ENCODE data around the gene MIEF2.

The MIEF2 gene

DNA sequence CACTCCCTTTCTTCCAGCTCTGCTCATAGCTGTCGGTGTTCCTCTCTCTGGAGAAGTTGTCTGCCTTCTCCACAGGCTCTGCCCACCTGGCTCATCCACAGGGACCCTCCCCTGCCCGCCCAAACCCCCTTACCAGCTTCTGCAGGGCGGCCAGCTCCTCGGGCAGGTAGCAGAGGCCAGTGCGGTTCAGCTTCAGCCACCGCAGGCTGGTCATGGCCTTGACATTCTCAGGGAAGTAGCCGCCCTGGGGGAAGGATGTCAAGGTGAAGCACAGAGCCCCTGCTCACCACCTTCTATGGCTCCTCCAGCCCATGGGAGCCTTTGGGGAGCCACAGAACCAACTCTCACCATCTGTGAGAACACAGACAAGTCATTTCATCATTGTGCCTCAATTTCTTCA, 3.7 kb upstream of the MIEF2 start:
- DNase-seq (ENCODE audit: low read depth) = no peak

DNA sequence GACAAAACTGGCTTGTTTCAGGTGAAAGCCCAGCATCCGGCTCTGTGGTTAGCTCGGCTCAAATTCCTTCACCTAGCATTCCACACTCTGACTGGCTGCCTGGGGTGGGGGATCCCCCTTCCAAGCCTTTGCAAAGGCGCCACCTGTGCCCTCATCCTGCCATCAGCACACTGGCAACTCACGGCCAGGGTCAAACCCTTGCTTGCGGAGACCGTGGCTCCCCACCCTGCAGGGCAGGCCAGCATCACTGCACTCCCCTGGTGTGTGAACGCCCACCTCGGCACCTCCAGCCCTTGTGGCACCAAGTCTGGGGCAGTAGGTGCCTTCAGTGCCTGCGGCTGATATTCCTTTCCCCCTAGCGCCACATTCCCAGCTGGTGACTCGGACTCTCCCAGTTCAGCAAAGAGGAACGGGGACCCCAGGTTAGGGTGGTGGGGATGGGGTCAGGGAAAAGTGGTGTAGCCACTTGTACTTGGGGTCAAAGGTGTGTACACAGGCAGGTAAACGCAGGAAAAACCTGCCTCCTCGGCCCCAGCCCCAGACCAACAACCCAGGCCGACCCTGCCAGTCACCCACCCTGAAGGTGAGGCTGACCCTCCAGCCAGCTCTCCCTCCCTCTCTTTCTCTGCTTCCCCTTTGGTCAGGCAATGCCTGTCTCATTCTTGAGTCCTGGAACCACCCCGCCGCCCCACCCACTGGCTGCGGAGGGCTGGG, 3.0 kb upstream of the MIEF2 start:
- DNase-seq (ENCODE audit: low read depth) = peak; percentile 70

DNA sequence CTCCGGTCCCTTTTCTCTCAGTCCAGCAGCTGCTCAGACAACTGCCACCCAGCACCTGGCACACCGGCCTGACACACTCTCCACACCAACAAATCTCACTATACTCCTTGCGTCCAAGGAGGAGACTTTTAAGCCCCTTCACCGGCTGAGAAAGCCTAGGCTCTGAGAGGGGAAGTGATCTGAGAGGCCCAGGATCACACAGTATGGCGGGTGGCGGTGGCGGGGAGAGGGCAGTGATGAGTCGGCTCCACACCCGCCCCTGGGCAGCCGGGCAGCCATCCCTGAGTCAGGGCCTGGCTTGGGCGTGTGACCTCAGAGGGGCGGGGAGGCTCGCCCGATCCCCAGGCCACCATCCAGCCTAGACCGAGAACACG, 2.5 kb upstream of the MIEF2 start:
- peak; percentile 85 for DNase-seq (ENCODE audit: low read depth)

DNA sequence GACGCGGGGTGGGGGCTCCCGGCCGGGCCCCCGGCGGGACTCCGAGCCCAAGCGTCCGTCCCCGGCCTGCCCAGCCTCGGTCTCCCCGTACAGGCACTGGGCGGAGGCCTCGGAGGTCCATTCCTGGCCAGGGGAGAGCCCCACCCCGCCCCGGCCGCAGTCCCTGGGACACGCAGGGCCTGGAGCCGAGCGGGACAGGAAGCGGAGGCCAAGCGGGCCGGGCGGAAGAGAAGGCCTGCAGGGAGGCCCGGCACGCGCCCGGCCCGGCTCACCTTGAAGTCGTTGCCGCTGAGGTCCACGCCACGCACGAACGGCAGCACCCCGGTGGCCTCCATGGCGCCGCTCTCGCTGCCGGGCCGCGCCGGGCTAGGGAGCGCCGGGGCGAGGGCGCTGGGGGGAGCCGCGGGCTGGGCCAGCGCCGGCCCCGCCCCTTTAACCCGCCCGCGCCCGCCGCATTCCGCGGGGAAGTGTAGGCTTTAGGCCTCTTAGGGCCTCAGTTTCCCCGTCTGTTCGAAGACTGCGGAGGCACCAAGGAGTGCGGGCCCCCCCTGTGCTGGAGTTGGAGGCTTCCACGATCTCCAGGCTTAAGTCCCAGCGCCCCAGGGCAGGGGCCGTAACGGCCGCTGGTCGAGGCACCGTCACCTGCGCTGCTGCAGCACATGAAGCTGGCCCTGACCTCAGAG, 2.0 kb upstream of the MIEF2 start, which contains the start of gene FLII:
Gene FLII (minus strand): TSS at position 383 of the 683 bp plus-strand sequence. CDS start 48 bp downstream, at position 335.
- no peak for DNase-seq (ENCODE audit: low read depth)

DNA sequence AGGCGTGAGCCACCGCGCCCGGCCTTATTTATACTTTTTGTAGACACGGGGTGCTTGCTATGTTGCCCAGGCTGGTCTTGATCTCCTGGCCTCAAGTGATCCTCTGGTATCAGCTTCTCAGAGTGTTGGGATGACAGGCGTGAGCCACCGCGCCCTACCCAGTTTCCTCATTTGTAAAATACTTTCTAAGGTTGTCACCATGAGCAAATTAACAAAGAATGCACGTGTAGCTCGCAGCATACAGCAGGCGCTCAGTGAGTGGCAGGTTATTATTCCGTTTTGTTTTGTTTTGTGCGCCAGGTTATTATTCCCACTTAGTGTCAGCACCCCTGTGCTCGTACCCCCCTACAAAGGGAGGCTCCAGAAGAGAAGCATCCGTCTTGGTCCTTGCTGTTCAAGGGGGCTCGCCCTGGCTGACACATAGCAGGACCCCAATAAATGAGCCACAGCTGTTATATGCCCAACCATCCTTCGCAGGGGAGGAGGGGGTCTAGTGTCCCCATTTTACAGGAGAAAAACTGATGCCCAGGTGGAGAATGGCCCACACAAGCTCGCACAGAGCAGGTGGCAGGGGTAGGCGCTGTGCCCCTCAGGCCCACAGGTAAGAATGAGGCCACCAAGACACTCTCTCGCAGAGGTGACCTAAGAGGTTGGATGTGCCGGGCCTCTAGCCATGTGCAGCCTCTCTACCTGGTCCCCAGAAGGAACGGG, 686 bp upstream of the MIEF2 start:
- DNase-seq (ENCODE audit: low read depth) = peak; percentile 76

DNA sequence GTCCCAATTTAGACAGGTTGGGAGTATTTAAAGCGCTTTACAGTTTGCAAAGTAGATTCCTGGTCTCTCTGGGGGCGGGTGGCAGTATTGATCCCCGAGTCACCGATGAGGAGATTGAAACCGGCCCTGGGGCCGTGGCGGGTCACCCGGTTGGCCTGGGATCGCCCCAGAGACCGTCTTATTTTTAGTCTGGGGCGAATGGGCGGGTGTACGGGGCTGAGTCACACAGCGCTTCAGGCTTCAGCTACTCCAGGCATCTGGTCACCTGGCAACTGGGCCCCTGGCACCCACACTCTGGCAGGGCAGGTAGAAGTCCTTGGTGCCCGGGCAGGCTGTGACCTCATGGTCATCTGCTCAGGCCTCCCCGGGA, 669 bp downstream of the MIEF2 start:
- DNase-seq (ENCODE audit: low read depth) = peak; percentile 71

DNA sequence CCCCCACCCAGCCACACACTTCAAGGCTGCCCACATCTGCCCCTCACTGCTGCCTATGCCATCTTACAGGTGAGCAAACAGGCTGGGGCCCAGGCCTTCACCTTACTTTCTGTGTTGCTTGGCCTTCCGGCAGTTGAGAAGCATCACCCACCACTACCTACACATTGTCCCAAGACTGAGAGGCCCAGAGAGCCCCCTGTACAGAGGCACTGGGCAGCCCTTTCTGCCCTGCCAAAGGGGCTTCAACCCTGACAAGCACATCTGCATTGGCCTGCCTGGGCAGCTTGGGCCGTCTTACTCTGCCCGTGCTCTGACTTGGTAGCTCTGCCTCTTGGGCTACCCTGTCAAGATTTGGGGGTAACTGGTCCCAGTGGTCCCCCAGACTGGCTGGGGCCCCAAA, 1.2 kb downstream of the MIEF2 start:
- DNase-seq (ENCODE audit: low read depth) = no peak

DNA sequence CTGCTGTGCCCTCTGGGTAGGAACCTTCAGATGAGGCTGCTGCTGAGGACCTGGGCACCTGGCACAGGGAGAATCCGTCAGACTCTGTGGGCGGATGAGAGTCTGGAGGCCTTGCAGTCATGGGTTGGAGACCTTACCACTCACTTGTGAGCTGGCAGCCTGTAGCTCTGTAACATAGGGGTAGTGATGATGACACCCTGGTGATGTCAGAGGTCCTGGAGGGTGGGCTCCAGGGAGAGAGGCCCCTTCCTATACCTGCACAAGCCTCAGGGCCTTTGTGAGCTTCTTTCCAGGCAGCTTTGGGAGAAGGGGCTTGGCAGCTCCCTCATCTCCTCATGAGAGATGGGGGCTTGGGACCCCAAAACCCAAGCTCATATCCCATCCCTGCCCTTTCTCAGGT, 1.6 kb downstream of the MIEF2 start:
- DNase-seq (ENCODE audit: low read depth) = no peak

DNA sequence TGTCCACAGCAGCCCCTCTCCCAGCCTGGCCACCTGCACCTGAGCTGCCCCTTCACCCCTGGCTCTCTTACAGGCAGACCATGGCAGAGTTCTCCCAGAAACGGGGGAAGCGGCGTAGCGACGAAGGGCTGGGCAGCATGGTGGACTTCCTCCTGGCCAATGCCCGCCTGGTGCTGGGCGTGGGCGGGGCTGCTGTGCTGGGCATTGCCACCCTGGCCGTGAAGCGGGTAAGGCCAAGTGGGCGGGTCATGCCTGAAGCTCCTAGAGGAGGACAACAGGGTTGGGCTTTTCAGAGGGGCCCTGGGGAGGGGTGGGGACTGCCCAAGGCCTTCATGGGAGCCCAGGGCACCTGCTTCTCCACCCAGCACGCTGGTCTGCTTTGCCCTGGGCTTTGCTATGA, 2.2 kb downstream of the MIEF2 start:
- DNase-seq (ENCODE audit: low read depth) = no peak

DNA sequence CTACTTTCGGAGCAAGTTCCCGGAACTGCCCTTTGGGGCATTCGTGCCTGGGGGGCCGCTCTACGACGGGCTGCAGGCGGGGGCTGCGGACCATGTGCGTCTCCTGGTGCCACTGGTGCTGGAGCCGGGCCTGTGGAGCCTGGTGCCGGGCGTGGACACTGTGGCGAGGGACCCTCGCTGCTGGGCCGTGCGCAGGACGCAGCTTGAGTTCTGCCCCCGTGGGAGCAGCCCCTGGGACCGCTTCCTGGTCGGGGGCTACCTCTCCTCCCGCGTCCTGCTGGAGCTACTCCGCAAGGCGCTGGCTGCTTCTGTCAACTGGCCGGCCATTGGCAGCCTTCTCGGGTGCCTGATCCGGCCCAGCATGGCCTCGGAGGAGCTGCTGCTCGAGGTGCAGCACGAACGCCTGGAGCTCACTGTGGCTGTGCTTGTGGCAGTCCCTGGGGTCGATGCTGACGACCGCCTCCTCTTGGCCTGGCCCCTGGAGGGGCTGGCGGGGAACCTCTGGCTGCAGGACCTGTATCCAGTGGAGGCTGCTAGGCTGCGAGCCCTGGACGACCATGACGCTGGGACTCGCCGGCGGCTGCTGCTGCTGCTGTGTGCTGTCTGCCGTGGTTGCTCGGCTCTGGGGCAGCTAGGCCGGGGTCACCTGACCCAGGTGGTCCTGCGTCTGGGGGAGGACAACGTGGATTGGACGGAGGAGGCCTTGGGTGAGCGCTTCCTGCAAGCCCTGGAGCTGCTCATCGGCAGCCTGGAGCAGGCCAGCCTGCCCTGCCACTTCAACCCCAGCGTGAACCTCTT, 3.6 kb downstream of the MIEF2 start:
- no peak for DNase-seq (ENCODE audit: low read depth)

DNA sequence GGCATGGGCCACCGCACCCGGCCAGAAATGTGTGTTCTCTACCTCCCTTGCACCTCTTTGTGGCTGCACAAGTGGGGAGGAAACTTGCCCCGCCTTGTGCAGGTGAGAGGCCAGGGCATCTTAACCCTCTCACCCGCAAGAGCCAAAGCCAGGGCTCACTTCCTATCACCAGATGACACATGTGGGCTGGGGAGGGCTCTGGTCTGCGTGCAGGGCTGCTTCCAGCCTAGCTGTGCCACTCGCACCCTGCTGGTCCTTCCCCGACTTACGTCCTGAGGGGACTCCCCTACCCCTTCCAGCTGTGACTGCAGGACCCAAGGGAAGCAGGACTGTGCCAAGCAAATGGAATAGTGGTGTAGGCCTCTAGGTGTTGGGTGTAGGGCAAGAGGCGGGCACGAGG, 6.9 kb downstream of the MIEF2 start:
- DNase-seq (ENCODE audit: low read depth) = no peak

DNA sequence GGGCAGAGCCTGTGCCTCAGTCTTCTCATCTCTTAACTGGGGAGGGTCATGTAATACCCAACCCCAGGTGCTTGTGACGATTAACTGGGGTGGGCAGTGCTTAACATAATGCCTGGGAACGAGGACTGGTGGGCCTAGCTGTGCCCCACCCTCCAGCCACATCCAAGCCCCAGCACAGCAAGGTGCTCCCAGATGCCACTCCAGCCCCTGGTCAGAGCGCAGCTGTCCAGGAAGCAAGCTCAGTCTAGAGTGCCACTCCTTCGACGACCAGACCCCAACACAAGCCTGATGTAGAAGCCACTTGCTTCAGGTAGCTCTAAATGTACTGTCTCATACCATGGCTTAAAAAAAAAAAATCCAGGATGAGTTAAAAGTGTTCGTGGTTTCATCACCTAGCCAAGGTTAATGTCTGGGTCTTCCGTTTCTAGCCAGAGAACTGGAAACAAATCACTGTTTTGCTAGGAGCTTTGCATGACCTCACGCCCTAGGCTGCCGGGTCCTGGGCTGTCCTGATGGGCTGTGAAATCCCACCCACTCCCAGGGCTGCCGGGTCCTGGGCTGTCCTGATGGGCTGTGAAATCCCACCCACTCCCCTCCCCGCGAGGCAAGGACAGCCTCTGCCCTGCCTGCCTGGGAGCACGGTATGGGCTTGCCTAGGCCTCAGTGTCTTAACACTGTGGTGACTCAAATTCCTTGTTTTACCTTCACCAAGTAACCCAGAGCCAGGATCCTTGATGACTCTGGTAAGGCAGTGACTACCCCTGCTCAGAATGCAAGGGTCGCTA, 7.7 kb downstream of the MIEF2 start:
- peak; percentile 63 for DNase-seq (ENCODE audit: low read depth)

DNA sequence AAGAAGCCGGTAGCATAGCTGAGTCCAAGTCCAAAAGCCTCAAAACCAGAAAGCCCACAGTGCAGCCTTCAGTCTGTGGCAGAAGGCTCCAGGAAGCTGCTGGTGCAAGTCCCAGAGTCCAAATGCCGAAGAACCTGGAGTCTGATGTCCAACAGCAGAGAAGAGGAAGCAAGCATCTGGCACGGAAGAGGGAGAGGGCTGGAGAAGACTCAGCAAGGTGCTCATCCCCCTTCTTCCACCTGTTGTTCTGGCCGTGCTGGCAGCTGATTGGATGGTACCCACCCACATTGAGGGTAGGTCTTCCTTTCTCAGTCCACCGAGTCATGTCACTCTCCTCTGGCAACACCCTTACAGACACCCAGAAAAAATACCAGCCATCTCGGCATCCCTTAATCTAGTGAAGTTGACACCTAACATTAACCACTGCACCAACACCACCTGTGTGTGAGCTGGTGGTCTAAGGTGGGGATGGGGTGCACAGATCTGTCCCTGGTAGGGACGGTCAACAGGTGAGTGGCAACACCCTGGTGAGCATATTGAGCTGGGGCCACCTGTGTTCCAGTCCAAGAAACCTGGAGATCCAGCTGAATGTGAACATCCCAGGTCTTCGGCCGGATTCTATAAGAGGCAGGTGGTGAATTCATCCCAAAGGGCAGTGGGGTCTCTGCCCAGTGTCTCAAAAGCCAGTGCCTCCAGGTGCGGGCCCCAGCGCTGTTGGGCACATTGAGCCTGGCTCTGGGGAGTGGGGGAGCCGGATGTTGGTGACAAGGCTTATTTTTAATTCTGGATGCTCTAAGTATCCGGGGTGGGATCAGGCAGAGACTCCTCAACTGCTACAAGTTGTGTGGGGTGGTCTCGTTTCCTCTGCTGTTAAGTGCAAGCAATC, 9.8 kb downstream of the MIEF2 start:
- DNase-seq (ENCODE audit: low read depth) = no peak

DNA sequence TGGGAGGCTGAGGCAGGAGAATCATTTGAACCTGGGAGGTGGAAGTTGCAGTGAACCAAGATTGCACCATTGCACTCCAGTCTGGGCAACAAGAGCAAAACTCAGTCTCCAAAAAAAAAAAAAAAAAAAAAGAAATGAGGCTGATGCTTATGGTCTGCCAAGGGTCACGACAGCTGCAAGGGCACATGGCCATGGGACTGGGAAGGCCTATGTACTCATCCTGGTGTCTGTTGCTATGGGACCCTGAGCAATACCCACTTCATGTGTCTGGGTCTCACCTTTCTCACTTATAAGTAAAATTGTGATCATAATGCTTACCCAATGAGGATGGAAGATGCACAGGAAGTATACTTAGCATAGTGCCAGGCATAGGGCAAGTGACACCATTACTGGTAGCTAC, 16.6 kb downstream of the MIEF2 start:
- DNase-seq (ENCODE audit: low read depth) = no peak

DNA sequence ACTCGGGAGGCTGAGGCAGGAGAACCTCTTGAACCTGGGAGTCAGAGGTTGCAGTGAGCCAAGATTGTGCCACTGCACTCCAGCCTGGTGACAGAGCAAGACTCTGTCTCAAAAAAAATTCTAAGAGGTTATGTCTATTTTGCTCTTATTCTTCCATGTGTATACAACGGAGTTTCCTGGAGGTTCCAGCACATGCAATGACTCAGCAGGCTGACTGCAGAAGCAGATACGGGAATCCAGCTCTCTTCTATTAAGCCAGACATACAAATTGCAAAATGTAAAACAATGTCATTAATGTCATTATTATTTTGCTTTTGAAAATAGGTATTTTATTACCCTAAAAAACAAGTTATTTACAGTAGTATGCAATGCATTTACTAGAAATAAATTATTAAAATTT, 18.4 kb downstream of the MIEF2 start:
- DNase-seq (ENCODE audit: low read depth) = peak; percentile 34

DNA sequence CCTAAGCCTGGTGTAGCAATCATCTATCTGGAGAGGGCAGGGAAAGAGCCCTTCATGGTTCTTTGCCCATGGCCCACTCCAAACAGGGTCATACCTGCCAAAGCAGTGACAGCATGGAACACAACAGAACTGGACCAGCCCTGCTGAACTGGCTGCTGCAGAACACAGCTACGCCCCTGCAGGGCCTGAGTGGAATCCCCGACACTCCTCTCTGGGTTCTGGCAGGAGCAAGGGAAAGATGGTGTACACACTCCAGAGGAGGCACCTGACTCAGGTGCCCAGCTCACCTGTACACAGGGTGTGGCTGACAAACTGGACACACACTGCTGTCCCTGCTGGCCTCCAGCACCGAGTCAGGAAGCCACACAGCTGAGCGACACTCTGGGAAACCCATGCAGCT, 19.8 kb downstream of the MIEF2 start:
- no peak for DNase-seq (ENCODE audit: low read depth)

DNA sequence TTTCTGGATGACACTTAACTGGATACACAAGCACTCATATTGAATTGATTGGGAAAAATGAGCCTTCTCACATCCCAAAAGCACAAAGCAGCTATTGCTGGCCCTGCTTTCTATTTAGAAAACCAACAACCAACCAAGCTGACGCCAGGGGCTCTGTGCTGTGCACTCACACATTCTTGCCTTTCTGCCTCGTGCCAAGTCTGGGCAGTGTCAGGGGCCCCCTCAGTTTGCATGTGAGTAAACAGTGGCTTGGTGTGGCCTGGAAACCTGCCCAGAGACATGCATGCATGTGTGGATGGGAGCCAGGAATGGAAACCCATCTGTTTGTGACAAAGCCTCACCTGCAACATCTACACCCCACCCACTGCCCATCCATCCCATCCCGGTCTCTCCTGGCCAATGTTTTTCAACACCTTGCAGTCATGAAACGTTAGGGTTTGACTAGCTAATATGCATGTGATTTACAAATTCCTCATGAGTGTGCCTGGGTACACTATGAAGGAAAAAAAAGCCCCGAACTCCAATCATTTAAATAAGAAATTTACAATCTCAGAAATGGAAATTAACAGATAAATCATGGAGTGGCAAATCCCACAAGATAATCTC, 20.4 kb downstream of the MIEF2 start:
- DNase-seq (ENCODE audit: low read depth) = peak; percentile 6

DNA sequence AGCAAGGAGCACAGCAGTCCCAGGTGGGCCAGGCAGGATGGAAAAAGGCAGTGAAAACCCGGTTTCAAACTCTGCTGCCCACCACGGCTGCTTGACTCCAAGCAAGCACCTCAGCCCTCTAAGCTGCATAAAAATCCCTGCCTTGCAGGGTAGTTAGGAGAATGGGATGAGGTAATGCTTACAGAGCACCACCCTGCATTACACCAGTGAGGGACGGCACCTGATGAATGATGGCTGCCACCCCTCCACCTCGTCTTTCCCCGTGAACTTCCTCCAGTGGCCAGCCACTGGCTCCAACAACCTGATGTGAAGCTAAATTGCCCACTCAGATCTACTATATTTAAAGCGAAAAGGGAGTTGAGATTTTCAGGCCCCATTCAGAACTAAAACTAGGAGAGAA, 21.3 kb downstream of the MIEF2 start:
- no peak for DNase-seq (ENCODE audit: low read depth)

DNA sequence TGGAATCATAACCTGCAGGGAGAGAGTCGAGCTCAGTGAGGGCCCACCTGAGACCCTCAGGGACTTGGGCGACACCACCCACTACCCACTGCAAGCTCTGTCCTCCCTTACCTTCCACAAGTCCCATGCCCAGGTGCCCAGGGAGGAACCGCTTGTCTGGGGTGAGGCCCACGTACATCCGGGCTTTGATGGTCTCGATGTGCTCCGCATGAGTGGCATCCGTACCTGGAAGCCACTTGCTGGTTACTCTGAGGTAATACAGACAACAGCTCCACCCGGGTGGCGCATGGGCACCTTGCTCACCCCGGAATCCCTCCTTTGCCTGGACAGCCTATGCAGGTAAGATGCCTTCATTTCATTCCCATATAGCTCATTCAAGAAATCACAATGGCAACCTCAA, 24.8 kb downstream of the MIEF2 start:
- DNase-seq (ENCODE audit: low read depth) = no peak

Measured in EH (cell line).